Measurements from ENCODE around the gene TESK1. TPM values are rescaled to one million over a fixed set of nuclear protein-coding genes. Genes with fewer than 3 reads are reported as not detected.

The TESK1 gene
- total and polyA plus RNA-seq, 4 donors, result 3.7 to 12.5 (median 6.8) TPM

GRCh38 chr9:35649431-35650340 is 44.6 kb downstream of the TESK1 start:
- 84% methylated on average over 26 of the region's 26 CpGs for WGBS
- no peak overlapping the region for H3K4me3 ChIP-seq (ENCODE audit: low read depth in 1 of 3, low read length in 3 of 3)
- no peak for DNase-seq (ENCODE audit: low spot score)
- peaks cover 0 to 8% (median 4%) of the 10 kb centered on the region in 4 donors for H3K4me1 ChIP-seq (ENCODE audit: control insufficient read depth in 4 of 4, insufficient read depth in 4 of 4, low read length in 3 of 4)
- H3K9me3 ChIP-seq (ENCODE audit: control insufficient read depth in 4 of 4, low read length in 3 of 4), result no peaks in the 10 kb centered on the region
- H3K36me3 ChIP-seq (ENCODE audit: control insufficient read depth in 4 of 4, insufficient read depth in 3 of 4, low read depth in 1 of 4, low read length in 3 of 4), result no peaks in the 10 kb centered on the region
- no peaks in the 10 kb centered on the region for H3K27me3 ChIP-seq (ENCODE audit: control insufficient read depth in 4 of 4, insufficient read depth in 4 of 4, low read length in 3 of 4)
- H3K9ac ChIP-seq (ENCODE audit: low read depth in 1 of 2, low read length in 2 of 2), result no peak overlapping the region
- TF ChIP-seq MAX (IDR thresholded peaks at IDR 0.05) (no peak), HNF4A (conservative IDR thresholded peaks at IDR 0.05) (no peak), CTCF (IDR thresholded peaks at IDR 0.05; ENCODE audit: low read depth, low read length, missing input control) (no peak), RXRA (IDR thresholded peaks at IDR 0.05) (no peak), RAD21 (IDR thresholded peaks at IDR 0.05) (no peak), SP1 (IDR thresholded peaks at IDR 0.05) (no peak), FOXA2 (IDR thresholded peaks at IDR 0.05) (no peak), REST (IDR thresholded peaks at IDR 0.05) (no peak), EGR1 (IDR thresholded peaks at IDR 0.05; ENCODE audit: low read depth in 2 of 2) (no peak), GABPA (IDR thresholded peaks at IDR 0.05 in 1 of 2, conservative IDR thresholded peaks at IDR 0.05 in 1 of 2) (no peak)
- H3K27ac ChIP-seq (ENCODE audit: low read depth in 1 of 2, low read length in 2 of 2), result peak overlapping the region in 1 of 2 donors; percentile 41

- peak within 1 kb of the TSS in 1 of 2 donors; percentile 42 for H3K27ac ChIP-seq (ENCODE audit: low read depth in 1 of 2, low read length in 2 of 2)
- H3K27me3 ChIP-seq (ENCODE audit: control insufficient read depth in 4 of 4, insufficient read depth in 4 of 4, low read length in 3 of 4), result no peaks in the 10 kb centered on the region
- no peaks in the 10 kb centered on the region for H3K36me3 ChIP-seq (ENCODE audit: control insufficient read depth in 4 of 4, insufficient read depth in 3 of 4, low read depth in 1 of 4, low read length in 3 of 4)
- peaks cover 0 to 8% (median 4%) of the 10 kb centered on the region in 4 donors for H3K4me1 ChIP-seq (ENCODE audit: control insufficient read depth in 4 of 4, insufficient read depth in 4 of 4, low read length in 3 of 4)
- H3K4me3 ChIP-seq (ENCODE audit: low read depth in 1 of 3, low read length in 3 of 3), result no peak within 1 kb of the TSS
- TF ChIP-seq FOXA1 (IDR thresholded peaks at IDR 0.05) (no peak), ATF3 (IDR thresholded peaks at IDR 0.05) (no peak), HNF4A (conservative IDR thresholded peaks at IDR 0.05) (no peak), GABPA (IDR thresholded peaks at IDR 0.05 in 1 of 2, conservative IDR thresholded peaks at IDR 0.05 in 1 of 2) (no peak), TAF1 (conservative IDR thresholded peaks at IDR 0.05) (no peak), HNF4G (IDR thresholded peaks at IDR 0.05) (no peak), FOXA2 (IDR thresholded peaks at IDR 0.05) (no peak), SP1 (IDR thresholded peaks at IDR 0.05) (no peak)
- H3K9ac ChIP-seq (ENCODE audit: low read depth in 1 of 2, low read length in 2 of 2), result no peak within 1 kb of the TSS
- DNase-seq (ENCODE audit: low spot score), result no peak
- H3K9me3 ChIP-seq (ENCODE audit: control insufficient read depth in 4 of 4, low read length in 3 of 4), result no peaks in the 10 kb centered on the region
- 67% methylated on average over 22 of the region's 22 CpGs for WGBS
Observed at GRCh38 chr9:35650341-35651158, 45.5 kb downstream of the TESK1 start, which contains the start of gene SIT1. Gene SIT1, minus strand, starts transcription at chr9:35650931. Its CDS starts 78 bp downstream, at chr9:35650853.
